Measurements from ENCODE around the gene PTPRCAP. TPM values are rescaled to one million over a fixed set of nuclear protein-coding genes. Genes with fewer than 3 reads are reported as not detected.
"Not testable (repeated sequence)": the region's sequence is repeated elsewhere in the genome, so short reads cannot be mapped to it uniquely, and the experiment has no call there.

The PTPRCAP gene
- total and polyA plus RNA-seq, 10 of the 15 experiments (the other 5 are each of a cell fraction or from before 2014, with no cell fraction given), result 4.7 to 266 (median 125) TPM

- ChIA-PET SMC1A (ENCODE audit: uncharacterized antibody, unreplicated experiment) (interaction anchor here (0.6 kb wide), 1 partner anchor 111 kb away, joined by 3 read pairs; no protein-coding TSS in a partner anchor), RAD21 (ENCODE audit: unreplicated experiment) (interaction anchor here (1.4 kb wide), 1 partner anchor 8 kb away, joined by 3 read pairs; no protein-coding TSS in a partner anchor), CTCF (interaction anchor here (0.6 kb wide), 1 partner anchor 94 kb away, joined by 3 read pairs; no protein-coding TSS in a partner anchor), POLR2A (interaction anchor here (0.7 to 1.7 kb wide), 5 partner anchors 10 to 154 kb away, joined by 3 to 9 read pairs (median 4); no protein-coding TSS in a partner anchor)
- 68% methylated on average over 15 of the region's 16 CpGs for WGBS (ENCODE audit: insufficient coverage, insufficient replicate concordance, low lambda C conversion rate, missing lambda C conversion rate)
- H3K27ac ChIP-seq (ENCODE audit: control insufficient read depth, insufficient read depth); H3K4me3 ChIP-seq; BruUV-seq (replicated peaks); DNase-seq (ENCODE audit: low read depth, low spot score); H2AFZ ChIP-seq (ENCODE audit: control insufficient read depth, low read depth, low read length); H3K79me2 ChIP-seq (ENCODE audit: control insufficient read depth, insufficient read depth, low read length); in situ Hi-C loops (cut with MboI); ATAC-seq; FAIRE-seq; H4K20me1 ChIP-seq (ENCODE audit: control insufficient read depth, insufficient read depth); intact Hi-C loops (cut with micrococcal nuclease; ENCODE audit: unreplicated experiment); H3K9ac ChIP-seq (ENCODE audit: control insufficient read depth, insufficient read depth, low read length); H3K27me3 ChIP-seq (replicated peaks in 1 of 2; ENCODE audit: control insufficient read depth in 2 of 2, insufficient read depth in 2 of 2, low read length in 1 of 2); H3K4me1 ChIP-seq (ENCODE audit: control insufficient read depth, insufficient read depth, low read length); H3K36me3 ChIP-seq (ENCODE audit: control insufficient read depth in 2 of 2, insufficient read depth in 2 of 2, low read length in 1 of 2); H3K4me2 ChIP-seq (ENCODE audit: control insufficient read depth, insufficient read depth); H3K9me3 ChIP-seq (replicated peaks; ENCODE audit: control insufficient read depth, insufficient read depth, low read length): not testable (repeated sequence)
Observed at GRCh38 chr11:67477344-67478050, 40.0 kb upstream of the PTPRCAP start.

- BruUV-seq (replicated peaks); H4K20me1 ChIP-seq (ENCODE audit: control insufficient read depth, insufficient read depth); H3K4me3 ChIP-seq; H3K4me1 ChIP-seq (ENCODE audit: control insufficient read depth, insufficient read depth, low read length); H3K27ac ChIP-seq (ENCODE audit: control insufficient read depth, insufficient read depth); ATAC-seq; H3K9me3 ChIP-seq (replicated peaks; ENCODE audit: control insufficient read depth, insufficient read depth, low read length); DNase-seq (ENCODE audit: low read depth, low spot score); in situ Hi-C loops (cut with MboI); H2AFZ ChIP-seq (ENCODE audit: control insufficient read depth, low read depth, low read length); H3K4me2 ChIP-seq (ENCODE audit: control insufficient read depth, insufficient read depth); FAIRE-seq; intact Hi-C loops (cut with micrococcal nuclease; ENCODE audit: unreplicated experiment); H3K27me3 ChIP-seq (replicated peaks in 1 of 2; ENCODE audit: control insufficient read depth in 2 of 2, insufficient read depth in 2 of 2, low read length in 1 of 2); H3K79me2 ChIP-seq (ENCODE audit: control insufficient read depth, insufficient read depth, low read length); H3K9ac ChIP-seq (ENCODE audit: control insufficient read depth, insufficient read depth, low read length); H3K36me3 ChIP-seq (ENCODE audit: control insufficient read depth in 2 of 2, insufficient read depth in 2 of 2, low read length in 1 of 2): not testable (repeated sequence)
- WGBS (ENCODE audit: insufficient coverage, insufficient replicate concordance, low lambda C conversion rate, missing lambda C conversion rate), result 79% methylated on average over 10 of the region's 10 CpGs
- ChIA-PET CTCF (interaction anchor here (0.6 to 2.0 kb wide), 2 partner anchors 75 to 93 kb away, joined by 3 to 7 read pairs; partner anchors contain the start of gene PPP1CA), SMC1A (ENCODE audit: uncharacterized antibody, unreplicated experiment) (interaction anchor here (0.6 kb wide), 1 partner anchor 111 kb away, joined by 3 read pairs; no protein-coding TSS in a partner anchor), POLR2A (interaction anchor here (0.7 to 1.7 kb wide), 2 partner anchors 11 to 71 kb away, joined by 4 read pairs; no protein-coding TSS in a partner anchor), RAD21 (ENCODE audit: unreplicated experiment) (interaction anchor here (1.4 kb wide), 1 partner anchor 9 kb away, joined by 3 read pairs; no protein-coding TSS in a partner anchor)
- 0 out of 2 replicates have a peak, but pooled peaks have one; percentile 31 for TF ChIP-seq NFYB (IDR thresholded peaks at IDR 0.05; ENCODE audit: insufficient read depth, low read depth, low read length)
Observed at GRCh38 chr11:67476692-67477091, 39.2 kb upstream of the PTPRCAP start.

All from GM12878 (cell line).